H1 (cell line): ENCODE results near the gene HIBADH.

Experiments
- ATF2 ChIP-seq: IDR thresholded peaks from 2 replicates; pipeline ENCODE4 v1.6.1; 2012; ENCODE audit warnings: low read length, inconsistent platforms
- CTCF ChIP-seq, 3 experiments: IDR thresholded peaks; 1 replicate in 2 of 3; 2 replicates in 1 of 3; pipeline versions ENCODE4 v1.5.1 to v1.6.1; 2011; ENCODE audit warnings: low read length in 3 of 3, mild to moderate bottlenecking in 3 of 3, inconsistent platforms in 2 of 3, low read depth in 1 of 3, moderate library complexity in 1 of 3; ENCODE audit not compliant: insufficient read depth in 1 of 3; ENCODE audit errors: control extremely low read depth in 1 of 3
- EP300 ChIP-seq, 2 experiments: IDR thresholded peaks; 1 replicate in 1 of 2; 2 replicates in 1 of 2; pipeline ENCODE4 v1.6.1; 2011 to 2012; ENCODE audit warnings: low read depth in 2 of 2, low read length in 2 of 2, mild to moderate bottlenecking in 2 of 2, borderline replicate concordance in 1 of 2, inconsistent platforms in 1 of 2, moderate library complexity in 1 of 2
- EZH2 ChIP-seq: fragments of 200-600 bp; sonication (generic); IDR thresholded peaks from 2 replicates; pipeline ENCODE4 v1.7.1; 2012; ENCODE audit warnings: low read depth, mild to moderate bottlenecking, moderate library complexity, low read length, inconsistent platforms; ENCODE audit not compliant: severe bottlenecking
- HDAC2 ChIP-seq, 2 experiments: fragments of 300-600 bp in 1 of 2; sonication (generic) in 1 of 2; IDR thresholded peaks; 2 replicates each; pipeline ENCODE4 v1.6.1; 2011 to 2012; ENCODE audit warnings: low read depth in 2 of 2, low read length in 2 of 2, mild to moderate bottlenecking in 2 of 2, moderate library complexity in 2 of 2, borderline replicate concordance in 1 of 2, inconsistent platforms in 1 of 2
- HDAC6 ChIP-seq: IDR thresholded peaks from one replicate; pipeline ENCODE4 v1.7.1; 2012; ENCODE audit warnings: low read depth, mild to moderate bottlenecking, inconsistent platforms, low read length, moderate library complexity
- NRF1 ChIP-seq: IDR thresholded peaks from 2 replicates; pipeline ENCODE4 v1.6.1; 2011; ENCODE audit warnings: mild to moderate bottlenecking, low read depth, low read length, improper control_type of control experiment
- POLR2A ChIP-seq, 2 experiments: IDR thresholded peaks; 1 replicate in 1 of 2; 2 replicates in 1 of 2; pipeline ENCODE4 v1.6.1; 2011; ENCODE audit warnings: low read depth in 2 of 2, low read length in 2 of 2, mild to moderate bottlenecking in 2 of 2; ENCODE audit errors: control extremely low read depth in 1 of 2
- RBBP5 ChIP-seq: IDR thresholded peaks from 2 replicates; pipeline ENCODE4 v1.7.1; 2012; ENCODE audit warnings: low read depth, mild to moderate bottlenecking, inconsistent platforms, low read length, moderate library complexity, borderline replicate concordance
- RFX5 ChIP-seq: IDR thresholded peaks from 2 replicates; pipeline ENCODE4 v1.6.1; 2011; ENCODE audit warnings: low read depth, low read length, improper control_type of control experiment, borderline replicate concordance
- SP2 ChIP-seq: IDR thresholded peaks from 2 replicates; pipeline ENCODE4 v1.6.1; 2012; ENCODE audit warnings: mild to moderate bottlenecking, low read length, inconsistent platforms
- SRF ChIP-seq: IDR thresholded peaks from 2 replicates; pipeline ENCODE4 v1.6.1; 2011; ENCODE audit warnings: mild to moderate bottlenecking, low read depth, low read length, moderate library complexity
- TF ChIP-seq, protein P1 (sequence below): IDR thresholded peaks from 2 replicates; pipeline ENCODE4 v1.6.1; 2012; ENCODE audit warnings: inconsistent platforms

GRCh38 chr7:27635728-27636127 lies 27.0 kb downstream of the HIBADH start:
- no peak for TF ChIP-seq CTCF (IDR thresholded peaks at IDR 0.05; ENCODE audit: control extremely low read depth in 1 of 3, insufficient read depth in 1 of 3, low read depth in 1 of 3, low read length in 3 of 3)
- no peak for TF ChIP-seq NRF1
- TF ChIP-seq SRF = no peak
- no peak for TF ChIP-seq RBBP5
- no peak for TF ChIP-seq EP300 (IDR thresholded peaks at IDR 0.05; ENCODE audit: borderline replicate concordance in 1 of 2, low read depth in 2 of 2, low read length in 2 of 2)
- TF ChIP-seq HDAC6 = no peak
- no peak for TF ChIP-seq POLR2A (IDR thresholded peaks at IDR 0.05; ENCODE audit: control extremely low read depth in 1 of 2, low read depth in 2 of 2, low read length in 2 of 2)
- no peak for TF ChIP-seq HDAC2 (IDR thresholded peaks at IDR 0.05; ENCODE audit: borderline replicate concordance in 1 of 2, low read depth in 2 of 2, low read length in 2 of 2)
- TF ChIP-seq, protein P1, sequence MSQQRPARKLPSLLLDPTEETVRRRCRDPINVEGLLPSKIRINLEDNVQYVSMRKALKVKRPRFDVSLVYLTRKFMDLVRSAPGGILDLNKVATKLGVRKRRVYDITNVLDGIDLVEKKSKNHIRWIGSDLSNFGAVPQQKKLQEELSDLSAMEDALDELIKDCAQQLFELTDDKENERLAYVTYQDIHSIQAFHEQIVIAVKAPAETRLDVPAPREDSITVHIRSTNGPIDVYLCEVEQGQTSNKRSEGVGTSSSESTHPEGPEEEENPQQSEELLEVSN = no peak
- no peak for TF ChIP-seq EZH2
- no peak for TF ChIP-seq SP2
- TF ChIP-seq ATF2 = no peak
- TF ChIP-seq RFX5 = no peak
